Measurements from ENCODE around the gene COL2A1. TPM values are rescaled to one million over a fixed set of nuclear protein-coding genes. Genes with fewer than 3 reads are reported as not detected.

The COL2A1 gene
- total RNA-seq, 1 donor from 2014 or later: not detected

DNA sequence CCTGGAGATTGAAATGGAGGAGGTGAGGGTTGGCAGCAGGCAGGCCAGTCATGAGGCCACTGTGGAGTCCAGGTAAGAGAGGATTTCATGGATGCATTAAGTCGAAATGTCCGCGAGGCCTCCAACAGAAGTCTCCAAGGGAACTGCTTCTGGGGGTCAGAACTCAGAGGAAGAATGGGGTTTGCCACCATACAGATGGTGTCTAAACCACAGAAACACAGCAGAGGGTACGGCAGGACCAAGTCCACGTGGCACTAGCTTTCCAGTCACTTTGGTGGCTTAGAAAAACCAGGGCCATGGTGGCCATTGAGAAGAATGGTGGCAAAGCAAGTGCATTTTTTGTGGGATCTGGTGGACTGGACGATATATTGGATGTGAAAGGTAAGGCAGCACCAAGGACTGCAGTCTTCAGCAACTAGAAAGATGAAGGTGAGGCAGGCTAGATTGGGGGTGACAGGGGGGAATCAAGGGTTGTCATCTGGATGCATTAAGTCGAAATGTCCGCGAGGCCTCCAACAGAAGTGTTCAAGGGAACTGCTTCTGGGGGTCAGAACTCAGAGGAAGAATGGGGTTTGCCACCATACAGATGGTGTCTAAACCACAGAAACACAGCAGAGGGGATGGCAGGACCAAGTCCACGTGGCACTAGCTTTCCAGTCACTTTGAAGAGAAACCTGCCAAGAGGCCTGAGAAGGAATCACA, 63.4 kb downstream of the COL2A1 start:
- intact Hi-C loops (cut with DNase I): no loop called here
- ATAC-seq: no peak

DNA sequence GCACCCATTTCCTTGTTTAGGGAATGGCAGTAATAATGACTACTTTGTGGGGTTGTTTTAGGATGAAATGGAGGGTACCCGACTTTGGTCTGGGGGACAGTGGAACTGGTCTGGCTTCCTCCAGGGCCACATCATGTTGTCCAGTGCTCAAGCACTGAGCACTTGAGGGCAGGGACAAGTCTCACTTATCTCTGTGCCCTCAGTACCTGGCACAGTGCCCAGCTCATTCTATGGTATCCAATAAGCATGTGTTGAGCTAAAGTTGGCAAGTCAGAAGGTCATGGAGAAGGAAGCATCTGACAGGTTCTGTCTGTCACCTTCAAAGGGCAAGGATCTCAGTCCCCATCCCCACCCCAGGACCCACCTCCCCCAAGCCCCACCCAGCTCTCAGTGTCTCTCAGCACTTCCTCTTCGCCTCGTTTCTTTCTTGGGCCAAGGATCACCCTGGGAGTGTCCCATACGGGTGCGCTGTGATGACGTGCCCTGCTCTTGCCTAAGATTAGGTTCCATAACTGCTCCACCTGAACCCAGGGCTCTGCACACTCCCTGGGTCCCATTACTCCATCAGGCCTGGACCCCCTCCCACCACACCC, 65.2 kb downstream of the COL2A1 start:
- intact Hi-C loops (cut with DNase I): no loop called here
- ATAC-seq (no peak), DNase-seq (ENCODE audit: low spot score) (peak; percentile 48)

More for the DNA sequence above, 63.4 kb downstream of the COL2A1 start:
- peak; percentile 37 for DNase-seq (ENCODE audit: low spot score)

DNA sequence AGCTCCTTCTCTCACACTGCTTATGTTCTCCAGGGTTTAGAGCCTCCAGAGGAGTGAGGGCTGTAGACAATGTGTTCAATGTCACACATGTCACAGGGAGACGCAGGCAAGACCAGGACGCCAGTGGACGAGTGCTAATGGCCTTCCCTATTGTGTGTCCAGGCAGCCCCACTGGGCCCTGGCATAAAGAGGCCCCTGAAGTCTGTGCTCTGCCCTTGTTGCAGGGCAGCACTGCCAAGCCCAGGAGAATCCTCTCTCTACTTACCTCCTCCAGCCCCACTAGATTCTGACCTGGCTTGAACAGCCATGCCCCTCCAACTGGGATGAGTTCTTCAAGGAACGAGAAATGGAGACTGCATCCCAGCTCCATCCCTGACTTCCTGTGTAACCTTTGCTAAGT, 65.7 kb downstream of the COL2A1 start:
- no peak for ATAC-seq
- intact Hi-C loops (cut with DNase I): no loop called here
- peak; percentile 22 for DNase-seq (ENCODE audit: low spot score)

DNA sequence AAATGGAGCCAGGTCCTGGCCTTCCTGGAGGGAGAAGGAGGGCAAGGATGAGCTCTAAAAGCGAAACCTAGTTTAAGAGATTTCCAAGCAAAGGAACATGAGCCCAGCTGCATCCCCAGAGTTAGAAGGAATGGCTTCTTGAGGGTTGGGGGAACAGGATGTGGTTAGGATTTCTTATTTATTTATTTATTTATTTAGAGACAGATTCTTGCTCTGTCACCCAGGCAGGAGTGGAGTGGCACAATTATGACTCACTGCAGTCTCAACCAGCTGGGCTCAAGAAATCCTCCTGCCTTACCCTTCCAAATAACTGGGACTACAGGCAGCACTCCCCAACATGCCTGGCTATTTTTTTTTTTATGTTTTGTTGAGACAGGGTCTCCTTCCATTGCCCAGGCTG, 66.2 kb downstream of the COL2A1 start:
- no peak for ATAC-seq
- no peak for DNase-seq (ENCODE audit: low spot score)

DNA sequence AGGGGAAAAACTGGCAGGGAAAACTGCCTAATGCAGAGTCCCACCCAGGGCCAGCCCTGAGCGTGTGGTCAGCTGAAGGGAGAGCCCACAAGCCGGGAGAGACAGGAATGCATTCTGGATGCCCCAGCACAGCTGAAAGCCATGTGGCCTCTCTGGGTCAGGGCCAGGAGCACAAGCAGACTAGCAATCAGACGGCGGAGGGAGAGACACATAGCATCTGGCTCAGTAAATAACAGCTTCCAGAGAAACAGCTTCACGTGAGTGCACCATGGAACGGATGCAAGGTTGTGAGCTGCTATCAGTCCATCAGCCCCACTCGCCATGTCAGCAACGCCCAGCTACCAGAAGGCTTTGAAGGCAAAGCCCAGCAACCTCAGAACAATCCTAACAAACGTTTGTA, 69.1 kb downstream of the COL2A1 start:
- intact Hi-C loops (cut with DNase I): no loop called here
- DNase-seq (ENCODE audit: low spot score): peak; percentile 68
- peak; percentile 91 for ATAC-seq

More for the DNA sequence above, 66.2 kb downstream of the COL2A1 start:
- intact Hi-C loops (cut with DNase I): no loop called here

DNA sequence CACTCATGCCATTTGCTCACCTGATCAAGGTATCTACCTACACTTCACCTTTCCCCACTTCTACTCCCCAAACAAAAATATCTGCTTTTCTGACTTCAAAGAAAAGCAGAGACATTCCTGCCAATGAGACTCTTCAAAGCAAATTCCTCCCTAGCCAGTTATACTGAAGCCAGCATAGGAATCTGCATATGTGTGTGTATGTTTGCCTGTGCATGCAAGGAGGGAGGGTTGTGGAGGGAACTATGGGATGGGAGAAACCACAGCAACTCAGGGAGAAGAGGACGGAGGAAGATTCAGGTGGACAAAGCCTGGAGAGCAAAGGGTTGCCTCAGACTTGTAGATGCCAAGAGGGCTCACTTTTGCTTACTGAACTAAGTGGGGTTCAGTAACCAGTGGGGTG, 73.1 kb downstream of the COL2A1 start:
- no peak for ATAC-seq
- DNase-seq (ENCODE audit: low spot score): no peak
- intact Hi-C loops (cut with DNase I): no loop called here

DNA sequence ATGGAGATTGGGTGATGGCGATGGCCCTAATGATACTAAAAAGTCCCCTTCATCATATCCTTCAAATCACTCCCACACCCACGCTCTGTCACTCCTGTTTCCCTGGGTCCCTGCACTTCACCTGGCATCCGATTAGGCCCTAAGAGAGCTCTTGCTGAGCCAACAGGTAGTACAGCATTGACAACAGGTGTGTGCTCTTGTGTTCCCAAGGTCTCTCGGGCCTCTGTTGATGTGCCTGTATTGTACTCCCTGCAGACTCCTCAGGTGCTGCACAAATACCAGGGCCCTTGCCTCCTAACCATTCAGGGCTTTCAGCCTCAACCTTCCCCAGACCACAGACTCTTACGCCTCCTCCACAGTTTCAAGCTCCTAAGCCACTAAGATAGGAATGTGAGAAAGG, 73.6 kb downstream of the COL2A1 start:
- intact Hi-C loops (cut with DNase I): no loop called here
- DNase-seq (ENCODE audit: low spot score) (no peak), ATAC-seq (no peak)

DNA sequence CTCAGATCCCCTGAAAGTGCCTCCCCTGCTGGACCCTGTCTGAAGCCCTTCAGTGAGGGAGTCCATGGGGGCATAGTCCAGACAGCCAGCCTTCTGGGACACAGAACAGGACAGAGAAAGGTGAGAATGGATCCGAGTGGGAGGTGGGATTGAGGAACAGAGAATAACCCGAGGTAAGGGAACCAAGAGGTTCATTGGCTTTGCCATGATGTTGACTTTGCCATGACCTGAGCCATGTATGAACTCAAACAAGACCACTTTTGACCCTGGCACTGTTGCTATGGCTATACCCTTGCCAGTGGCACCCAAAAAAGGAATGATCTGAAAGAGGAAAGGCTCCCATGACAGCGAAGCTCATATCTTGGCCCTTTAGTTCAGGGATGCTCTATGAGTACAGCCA, 76.9 kb downstream of the COL2A1 start:
- intact Hi-C loops (cut with DNase I): no loop called here
- DNase-seq (ENCODE audit: low spot score) (no peak), ATAC-seq (no peak)

Other genes with a start within 250 kb of the COL2A1 start
- 73.4 TPM for gene RAPGEF3, start 245.6 kb downstream of the COL2A1 start, total RNA-seq
- gene SLC48A1, start 231.2 kb downstream of the COL2A1 start, total RNA-seq: 47.9 TPM
- gene HDAC7, start 184.6 kb downstream of the COL2A1 start, total RNA-seq: 152 TPM
- gene VDR, start 99.5 kb downstream of the COL2A1 start, total RNA-seq: 1.9 TPM
- 47.9 TPM for gene TMEM106C, start 40.9 kb downstream of the COL2A1 start, total RNA-seq
- gene SENP1, start 101.6 kb upstream of the COL2A1 start, total RNA-seq: 23.8 TPM
- 66.0 TPM for gene PFKM, start 114.9 kb upstream of the COL2A1 start, total RNA-seq
- gene ASB8, start 153.0 kb upstream of the COL2A1 start, total RNA-seq: 36.0 TPM
- gene CCDC184, start 179.2 kb upstream of the COL2A1 start, total RNA-seq: 6.1 TPM
- not detected for gene OR10AD1, start 198.8 kb upstream of the COL2A1 start, total RNA-seq

All from sciatic nerve (tissue), 2 donors.